NCI-H2227 (cell line): ENCODE results near the gene MTRFR.
"Not testable (repeated sequence)": the region's sequence is repeated elsewhere in the genome, so short reads cannot be mapped to it uniquely, and the experiment has no call there.

Experiments
- DNase-seq: peaks from one replicate; lab custom pipeline; 2025; ENCODE audit not compliant: unreplicated experiment; lab: John Stamatoyannopoulos, UW

Gene MTRFR

DNA sequence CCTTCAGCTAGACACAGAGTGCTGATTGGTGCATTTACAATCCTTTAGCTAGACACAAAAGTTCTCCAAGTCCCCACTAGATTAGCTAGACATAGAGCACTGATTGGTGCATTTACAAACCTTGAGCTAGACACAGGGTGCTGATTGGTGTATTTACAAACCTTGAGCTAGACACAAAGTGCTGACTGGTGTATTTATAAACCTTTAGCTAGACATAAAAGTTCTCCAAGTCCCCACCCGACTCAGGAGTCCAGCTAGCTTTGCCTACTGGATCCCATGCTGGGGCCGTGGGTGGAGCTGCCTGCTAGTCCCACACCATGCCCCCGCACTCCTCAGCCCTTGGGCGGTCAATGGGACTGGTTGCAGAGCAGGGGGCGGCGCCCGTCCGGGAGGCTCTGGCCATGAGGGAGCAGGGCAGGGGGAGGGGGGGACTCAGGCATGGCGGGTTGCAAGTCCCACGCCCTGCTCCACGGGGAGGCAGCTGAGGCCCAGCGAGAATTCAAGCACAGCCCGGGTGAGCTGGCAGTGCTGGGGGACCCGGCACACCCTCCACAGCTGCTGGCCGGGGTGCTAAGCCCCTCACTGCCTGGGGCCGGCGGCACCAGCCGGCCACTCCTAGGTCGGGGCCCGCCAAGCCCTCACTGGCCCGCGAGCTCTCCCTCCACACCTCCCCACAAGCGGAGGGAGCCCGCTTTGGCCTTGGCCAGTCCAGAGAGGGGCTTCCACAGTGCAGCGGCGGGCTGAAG is 15.9 kb downstream of the MTRFR start:
- not testable (repeated sequence) for DNase-seq

GRCh38 chr12:123250471-123251383 is 17.5 kb downstream of the MTRFR start:
- DNase-seq: peak; percentile 54

DNA sequence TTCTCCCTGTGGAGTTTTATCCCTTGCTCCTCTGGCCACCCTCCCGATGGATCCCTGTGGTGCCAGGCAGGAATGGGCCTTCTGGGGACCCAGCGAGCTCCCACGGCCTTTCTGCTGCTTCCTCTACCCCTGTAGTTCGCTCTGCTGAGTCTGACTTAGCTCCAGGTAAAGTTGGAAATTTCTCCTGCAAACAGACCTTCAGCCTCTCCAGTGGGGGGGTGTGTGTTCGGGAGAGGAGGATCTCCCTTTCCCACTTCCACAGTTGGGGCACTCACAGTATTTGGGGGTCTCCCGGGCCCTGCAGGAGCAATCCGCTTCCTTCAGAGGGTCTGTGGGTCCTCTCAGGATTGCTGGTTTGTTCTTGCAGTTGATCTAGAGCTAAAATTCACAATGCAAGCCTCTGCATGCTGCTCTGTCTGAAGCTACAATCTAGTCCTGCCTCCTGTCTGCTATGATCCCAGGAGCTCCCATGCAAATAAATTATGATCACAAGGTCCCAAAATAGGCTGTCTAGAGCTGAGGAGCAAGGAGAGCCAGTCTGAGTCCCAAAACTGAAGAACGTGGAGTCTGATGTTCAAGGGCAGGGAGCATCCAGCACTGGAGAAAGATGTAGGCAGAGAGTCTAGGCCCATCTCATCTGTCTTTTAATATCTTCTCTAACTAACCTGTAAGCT is 18.3 kb downstream of the MTRFR start:
- DNase-seq: no peak

- not testable (repeated sequence) for DNase-seq
Observed at GRCh38 chr12:123252365-123252764, 19.1 kb downstream of the MTRFR start.

DNA sequence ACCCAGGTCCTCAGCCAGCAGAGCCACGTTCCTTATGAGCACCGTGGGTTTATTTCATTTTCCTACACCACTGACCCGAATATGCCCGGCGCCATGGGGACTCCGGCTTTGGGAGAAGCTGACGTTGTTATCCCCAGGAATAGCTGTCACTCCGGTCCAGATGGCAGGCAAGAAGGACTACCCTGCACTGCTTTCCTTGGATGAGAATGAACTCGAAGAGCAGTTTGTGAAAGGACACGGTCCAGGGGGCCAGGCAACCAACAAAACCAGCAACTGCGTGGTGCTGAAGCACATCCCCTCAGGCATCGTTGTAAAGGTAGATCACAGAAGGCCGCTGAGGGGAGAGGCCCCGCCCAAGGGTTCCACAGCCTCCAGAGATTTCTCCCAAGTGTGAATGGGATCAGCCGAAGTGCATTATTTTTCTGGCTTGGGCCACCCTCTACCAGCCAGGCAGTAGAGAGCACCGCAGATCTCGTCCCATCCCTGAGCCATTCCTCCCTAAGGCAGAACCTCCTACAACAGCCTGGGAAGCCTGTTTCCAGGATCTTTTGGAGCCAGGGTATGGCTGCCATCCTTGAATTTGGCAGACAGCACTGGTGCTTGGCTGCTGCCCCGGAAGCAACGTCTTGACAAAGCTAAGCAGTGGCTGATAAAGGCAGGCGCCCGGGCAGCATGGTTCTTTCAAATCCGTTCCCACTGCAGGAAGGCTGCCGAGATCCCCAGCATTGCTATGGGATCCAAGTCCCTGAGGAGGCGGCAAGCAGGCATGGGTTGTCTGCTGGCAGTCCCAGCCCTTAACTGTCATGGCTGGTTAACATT is 20.6 kb downstream of the MTRFR start:
- no peak for DNase-seq

DNA sequence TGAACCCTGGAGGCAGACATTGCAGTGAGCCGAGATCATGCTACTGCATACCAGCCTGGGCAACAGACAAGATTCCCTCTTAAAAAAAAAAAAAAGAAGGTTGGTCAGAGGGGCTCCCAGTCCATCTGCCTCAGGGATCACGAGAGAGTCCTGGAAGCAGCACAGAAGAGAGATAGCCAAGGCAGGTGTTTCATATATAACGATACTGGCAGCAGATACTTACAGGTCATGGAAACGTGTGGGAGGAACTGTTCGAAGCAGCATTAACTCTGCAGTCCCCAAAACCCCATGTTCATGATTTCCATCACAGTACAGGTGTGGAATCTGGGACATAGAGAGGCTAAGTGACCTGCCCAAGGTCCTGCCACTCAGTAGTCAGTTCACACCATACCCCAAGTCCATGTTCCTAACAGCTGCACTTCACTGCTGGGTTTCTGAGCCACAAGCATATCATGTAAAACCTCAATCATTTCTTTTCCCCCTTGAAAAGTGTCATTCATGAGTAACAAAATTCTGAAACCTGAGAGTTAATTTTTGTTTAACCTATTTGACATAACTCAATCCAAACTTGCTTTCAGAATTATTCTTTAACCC is 21.7 kb downstream of the MTRFR start:
- DNase-seq: no peak

GRCh38 chr12:123258593-123258992 is 25.4 kb downstream of the MTRFR start:
- no peak for DNase-seq

DNA sequence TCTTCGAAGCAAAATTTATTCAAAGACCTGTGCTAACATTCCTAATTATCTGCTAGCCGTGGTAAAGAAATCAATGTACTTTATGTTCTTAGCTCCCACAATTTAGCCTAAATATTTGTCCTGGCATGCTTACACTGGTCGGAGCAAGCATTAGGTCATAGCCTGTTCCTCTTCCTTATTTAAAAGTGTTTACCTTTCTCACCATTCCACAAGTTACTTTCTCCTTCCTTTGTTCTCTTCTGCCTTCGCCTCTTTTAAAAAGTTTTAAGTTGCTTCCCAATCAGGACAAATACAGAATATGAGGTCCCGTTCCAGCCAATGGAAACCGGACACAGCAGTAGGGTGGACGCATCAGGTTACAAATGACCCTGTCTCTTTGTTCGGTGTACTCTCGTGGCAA is 26.8 kb downstream of the MTRFR start:
- no peak for DNase-seq

DNA sequence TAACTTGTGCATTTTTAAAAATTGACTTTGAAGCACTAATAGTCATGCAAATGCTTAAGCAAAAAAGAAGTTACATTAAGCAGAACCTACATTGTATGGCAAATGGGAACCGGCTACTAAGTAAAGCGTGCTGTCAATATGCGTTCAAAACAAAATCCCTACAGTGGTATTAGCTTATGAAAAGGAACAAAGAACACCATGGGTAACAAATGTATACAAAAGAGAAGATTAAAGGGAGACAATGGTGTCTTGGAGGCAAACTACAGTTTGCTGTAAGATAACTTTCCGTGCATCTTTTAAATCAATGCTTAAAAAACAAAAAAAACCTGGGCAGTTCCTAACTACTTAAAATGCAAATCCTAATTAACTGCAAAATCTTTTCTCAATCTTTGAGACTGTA is 28.0 kb downstream of the MTRFR start:
- DNase-seq: no peak

DNA sequence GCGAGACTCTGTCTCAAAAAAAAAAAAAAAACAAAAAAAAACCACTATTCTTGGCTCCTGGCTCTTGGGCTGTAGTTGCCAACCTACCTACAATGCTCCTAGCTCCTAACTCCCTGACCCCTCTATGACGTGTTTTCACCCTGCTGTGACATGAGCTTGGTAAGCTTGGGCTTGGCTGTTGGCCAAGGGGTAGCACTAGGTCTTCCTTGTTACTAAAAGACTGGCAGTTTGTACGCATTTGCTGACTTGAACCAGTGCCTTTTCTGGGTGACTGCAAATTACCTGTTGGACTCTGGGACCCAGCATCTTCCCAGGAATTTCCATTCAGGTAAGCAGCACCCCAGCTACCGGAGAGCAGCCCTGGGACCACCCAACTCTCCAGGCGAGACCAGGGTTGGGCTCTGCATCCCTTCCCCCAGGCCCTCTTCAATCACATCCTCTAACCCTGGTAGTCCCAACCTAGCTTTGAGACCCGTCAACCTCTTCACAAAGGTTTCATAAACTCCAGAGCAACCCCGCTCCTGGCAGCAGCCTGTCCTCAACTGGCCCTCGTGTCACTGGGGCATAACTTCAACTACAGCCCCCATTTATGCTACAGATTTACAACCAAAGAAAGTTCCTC is 30.1 kb downstream of the MTRFR start:
- no peak for DNase-seq

DNA sequence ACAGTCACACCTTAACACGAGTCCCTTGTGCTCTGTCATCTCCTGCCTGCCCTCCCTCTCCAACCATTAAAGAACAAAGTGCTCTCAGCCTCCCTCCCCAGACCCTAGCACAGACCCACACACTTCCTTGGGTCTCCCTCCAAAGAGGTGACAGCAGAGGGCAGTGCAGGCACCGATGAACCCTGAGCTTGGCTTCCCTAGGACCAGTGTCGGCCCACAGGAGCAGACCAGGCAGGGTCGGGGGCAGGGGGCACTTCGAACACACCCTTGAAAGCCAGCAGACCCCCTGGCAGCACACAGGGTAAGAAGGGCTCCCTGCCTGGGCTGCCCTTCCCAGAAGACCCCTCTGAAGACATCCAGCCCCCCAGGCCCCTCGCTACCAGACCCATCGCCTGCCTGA is 31.4 kb downstream of the MTRFR start:
- DNase-seq: no peak

- no peak for DNase-seq
Observed at GRCh38 chr12:123265851-123266678, 32.8 kb downstream of the MTRFR start.

- DNase-seq: no peak
Observed at GRCh38 chr12:123266679-123267277, 33.5 kb downstream of the MTRFR start.

- no peak for DNase-seq
Observed at GRCh38 chr12:123267335-123267920, 34.2 kb downstream of the MTRFR start.

- peak; percentile 70 for DNase-seq
Observed at GRCh38 chr12:123267991-123268843, 35.0 kb downstream of the MTRFR start.

DNA sequence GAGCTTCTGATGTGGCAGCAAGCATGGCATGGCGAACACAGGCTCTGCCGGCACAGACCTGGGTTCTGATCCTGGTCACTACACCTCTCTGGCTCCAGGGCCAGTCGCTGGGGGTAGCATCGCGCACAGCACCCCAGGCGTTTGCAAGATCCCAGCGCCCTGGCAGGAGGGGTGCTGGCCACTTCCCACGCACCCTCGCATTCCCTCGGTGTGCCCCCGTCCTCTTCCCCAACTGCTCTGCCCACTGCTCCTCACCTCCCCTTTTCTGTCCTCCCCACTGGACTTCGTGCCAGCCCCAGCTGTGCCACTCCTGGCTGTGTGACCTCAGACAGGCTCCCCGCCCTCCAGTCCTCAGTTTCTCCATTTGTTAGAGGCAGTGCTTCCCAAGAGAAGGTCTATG is 35.6 kb downstream of the MTRFR start:
- DNase-seq: no peak

DNA sequence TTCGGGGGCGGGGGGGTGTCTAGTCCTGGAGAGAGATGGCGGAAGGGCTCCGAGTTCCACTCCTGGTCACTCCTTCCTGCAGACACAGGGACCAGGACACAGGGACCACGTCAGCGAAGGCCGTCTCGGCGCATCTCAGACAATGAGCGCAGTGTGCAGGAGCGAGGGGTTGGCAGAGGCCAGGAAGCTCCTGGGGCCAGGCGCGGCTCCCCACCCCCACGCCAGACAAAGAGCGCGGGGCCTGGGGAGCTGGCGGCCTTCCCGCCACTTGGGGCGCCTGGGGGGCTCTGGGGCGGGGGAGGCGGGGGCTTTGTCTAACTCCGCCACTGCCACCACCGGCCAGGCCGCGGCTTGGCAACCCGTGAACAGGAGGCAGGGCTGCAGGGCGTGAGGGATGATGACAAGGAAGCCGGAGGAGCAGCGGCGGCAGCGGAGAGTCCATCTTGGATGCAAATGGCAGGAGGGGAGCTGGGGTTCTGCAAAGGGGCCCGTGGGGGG is 36.2 kb downstream of the MTRFR start:
- DNase-seq: peak; percentile 84
